Upper lobe of right lung (tissue), 1 donor: ENCODE measurements around the gene NHSL1. TPM values are rescaled to one million over a fixed set of nuclear protein-coding genes. Genes with fewer than 3 reads are reported as not detected.
A peak's percentile ranks its signal among the peaks of the same experiment; 100 is the strongest.

Source experiments
- ATAC-seq: fragments of 200-7000 bp; cut with Tn5 transposase; one replicate; pipeline ENCODE4 v1.9.1; 2020; ENCODE audit warnings: mild to moderate bottlenecking, moderate library complexity
- DNase-seq: peaks from one replicate; pipeline ENCODE4 v3.0.0-alpha.2; 2020
- H3K27ac ChIP-seq: fragments of 200-600 bp; one replicate; pipeline ENCODE4 v1.8.0; 2022
- H3K27me3 ChIP-seq: fragments of 200-600 bp; one replicate; pipeline ENCODE4 v1.8.0; 2022; ENCODE audit warnings: mild to moderate bottlenecking
- H3K36me3 ChIP-seq: fragments of 200-600 bp; one replicate; pipeline ENCODE4 v1.8.0; 2022
- H3K4me1 ChIP-seq: fragments of 200-600 bp; one replicate; pipeline ENCODE4 v1.8.0; 2022
- H3K4me3 ChIP-seq: fragments of 200-600 bp; one replicate; pipeline ENCODE4 v1.8.0; 2022; ENCODE audit warnings: mild to moderate bottlenecking
- H3K9me3 ChIP-seq: fragments of 200-600 bp; one replicate; pipeline ENCODE4 v1.8.0; 2022
- CTCF ChIP-seq: fragments of 200-600 bp; IDR thresholded peaks from one replicate; pipeline ENCODE4 v1.8.0; 2022; ENCODE audit warnings: antibody characterized with exemption
- intact Hi-C: fragments of 100-400 bp; cut with DNase I; formaldehyde crosslinking; loops from one replicate; pipeline ENCODE4 v1.11.0; 2022
- total RNA-seq: library from RNA; stranded (reverse); fragmentation: NEBNext Ultra II Directional; extraction: Animal tissue kit (Norgen Biotek cat#: 25700); gene quantifications from one replicate; pipeline ENCODE4 v1.2.1, GENCODE V29; 2021
- donor health status: DM: no; HTN: yes; CAD: no; lungs with severe emphysema.

NHSL1 gene
- total RNA-seq, 1 donor from 2014 or later = 69.5 TPM

- intact Hi-C loops = no loop called here
These were observed 24.3 kb upstream of the NHSL1 start for GRCh38 chr6:138523347-138524210.

DNA sequence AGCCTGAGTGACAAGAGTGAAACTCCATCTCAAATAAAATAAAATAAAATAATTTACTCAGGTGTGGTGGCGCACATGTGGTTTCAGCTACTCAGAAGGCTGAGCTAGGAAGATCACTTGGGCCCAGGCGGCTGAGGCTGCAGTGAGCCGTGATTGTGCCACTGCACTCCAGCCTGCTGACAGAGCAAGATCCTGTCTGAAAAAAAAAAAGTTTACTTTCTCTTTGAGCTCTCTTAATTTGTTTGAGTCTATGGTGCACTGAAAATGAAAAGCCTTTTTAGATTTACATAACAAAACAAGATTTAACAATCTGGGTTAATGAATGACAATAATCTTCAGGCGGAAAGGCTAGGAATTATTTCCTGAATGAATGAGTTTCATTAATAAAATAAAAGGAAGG lies 23.3 kb upstream of the NHSL1 start:
- H3K4me1 ChIP-seq = peaks cover 15% of the 10 kb centered on the region
- DNase-seq = no peak
- no peak overlapping the region for H3K27ac ChIP-seq
- peak; percentile 33 for ATAC-seq
- intact Hi-C loops = no loop called here
- no peak overlapping the region for H3K4me3 ChIP-seq
- H3K36me3 ChIP-seq = no peaks in the 10 kb centered on the region
- no peaks in the 10 kb centered on the region for H3K27me3 ChIP-seq
- H3K9me3 ChIP-seq = no peaks in the 10 kb centered on the region
- TF ChIP-seq CTCF = no peak

More at GRCh38 chr6:138523347-138524210, 24.3 kb upstream of the NHSL1 start:
- Histone ChIP-seq H3K4me1 (peaks cover 15% of the 10 kb centered on the region), H3K4me3 (no peak overlapping the region), H3K27ac (no peak overlapping the region), H3K9me3 (no peaks in the 10 kb centered on the region), H3K36me3 (no peaks in the 10 kb centered on the region), H3K27me3 (no peaks in the 10 kb centered on the region)
- no peak for TF ChIP-seq CTCF
- ATAC-seq (no peak), DNase-seq (no peak)

- H3K27ac ChIP-seq = no peak overlapping the region
- peaks cover 15% of the 10 kb centered on the region for H3K4me1 ChIP-seq
- no peaks in the 10 kb centered on the region for H3K9me3 ChIP-seq
- H3K36me3 ChIP-seq = no peaks in the 10 kb centered on the region
- no peaks in the 10 kb centered on the region for H3K27me3 ChIP-seq
- DNase-seq = no peak
- intact Hi-C loops = no loop called here
- H3K4me3 ChIP-seq = no peak overlapping the region
- TF ChIP-seq CTCF = no peak
- ATAC-seq = peak; percentile 66
These were observed 22.5 kb upstream of the NHSL1 start for GRCh38 chr6:138521790-138522189.

- intact Hi-C loops = no loop called here
- Histone ChIP-seq H3K36me3 (no peaks in the 10 kb centered on the region), H3K27me3 (no peaks in the 10 kb centered on the region), H3K4me3 (no peak overlapping the region), H3K9me3 (no peaks in the 10 kb centered on the region), H3K4me1 (peaks cover 15% of the 10 kb centered on the region), H3K27ac (no peak overlapping the region)
- no peak for DNase-seq
- TF ChIP-seq CTCF = peak; percentile 44
- peak; percentile 27 for ATAC-seq
These were observed 21.2 kb upstream of the NHSL1 start for GRCh38 chr6:138520463-138520862.

- H3K36me3 ChIP-seq = no peaks in the 10 kb centered on the region
- no peaks in the 10 kb centered on the region for H3K27me3 ChIP-seq
- no peak overlapping the region for H3K27ac ChIP-seq
- intact Hi-C loops = loop anchor here (10.0 kb wide), 1 partner anchor 93 kb away; no protein-coding TSS in a partner anchor
- no peak for TF ChIP-seq CTCF
- no peak overlapping the region for H3K4me3 ChIP-seq
- DNase-seq (no peak), ATAC-seq (no peak)
- no peaks in the 10 kb centered on the region for H3K9me3 ChIP-seq
- peaks cover 15% of the 10 kb centered on the region for H3K4me1 ChIP-seq
These were observed 18.8 kb upstream of the NHSL1 start for GRCh38 chr6:138518054-138518453.
